Prostate gland (tissue), 2 donors: ENCODE data around the gene SPATA3. TPM values are rescaled to one million over a fixed set of nuclear protein-coding genes. Genes with fewer than 3 reads are reported as not detected.

Source experiments
- DNase-seq: peaks from one replicate; pipeline ENCODE4 v3.0.0-alpha.2; 2019; ENCODE audit warnings: low spot score
- H3K27ac ChIP-seq, 2 donors: fragments of 200-600 bp; sonication (generic); 2 replicates each; pipeline ENCODE4 v1.5.1; 2017 to 2019
- H3K27me3 ChIP-seq: fragments of 200-600 bp; sonication (generic); replicated peaks from 2 replicates; pipeline ENCODE4 v1.5.1; 2019; ENCODE audit not compliant: insufficient read depth
- H3K36me3 ChIP-seq, 2 donors: fragments of 200-600 bp; sonication (generic); 1 replicate in 1 of 2; 2 replicates in 1 of 2; pipeline versions ENCODE4 v1.5.1 to v1.8.1; 2017 to 2019
- H3K4me1 ChIP-seq: fragments of 200-600 bp; sonication (generic); replicated peaks from 2 replicates; pipeline ENCODE4 v1.5.1; 2019
- H3K4me3 ChIP-seq, 2 donors: fragments of 200-600 bp; sonication (generic); 2 replicates each; pipeline ENCODE4 v1.5.1; 2017 to 2019
- H3K9me3 ChIP-seq: fragments of 200-600 bp; sonication (generic); 2 replicates; pipeline ENCODE4 v1.5.1; 2017
- CTCF ChIP-seq, 4 experiments: fragments of 200-600 bp in 2 of 4; fragments of 450-650 bp in 2 of 4; sonication (generic) in 2 of 4; IDR thresholded peaks; 1 replicate in 3 of 4; 2 replicates in 1 of 4; pipeline ENCODE4 v1.5.1; 2016 to 2019; ENCODE audit warnings: antibody characterized with exemption in 4 of 4, mild to moderate bottlenecking in 2 of 4, moderate library complexity in 2 of 4
- POLR2A ChIP-seq: fragments of 450-650 bp; IDR thresholded peaks from one replicate; pipeline ENCODE4 v1.6.1; 2016; ENCODE audit warnings: antibody characterized with exemption, mild to moderate bottlenecking
- POLR2AphosphoS5 ChIP-seq: sonication (generic); formaldehyde crosslinking; IDR thresholded peaks from one replicate; pipeline ENCODE4 v1.6.1; 2017; ENCODE audit warnings: antibody characterized with exemption
- WGBS: methylation state at CpG from one replicate; pipeline ENCODE4 v1.1.5; 2018; 5-methylcytosine and 5-hydroxymethylcytosine counted together
- intact Hi-C: fragments of 100-400 bp; cut with DNase I; formaldehyde crosslinking; loops from one replicate; pipeline ENCODE4 v1.14.2; 2022
- total RNA-seq, 2 donors: library from RNA; depleted of rRNA; stranded (reverse); fragments of >200 nt; gene quantifications; one replicate each; pipeline ENCODE4 v1.1.0, GENCODE V29; 2016

The SPATA3 gene
- total RNA-seq, 2 donors from 2014 or later, result 1.8 TPM; not detected in 1

- H3K4me3 ChIP-seq, result no peak overlapping the region
- H3K27ac ChIP-seq, result no peak overlapping the region
- no peaks in the 10 kb centered on the region for H3K4me1 ChIP-seq
- WGBS, result 69% methylated on average over 12 of the region's 12 CpGs
- intact Hi-C loops, result no loop called here
- no peaks in the 10 kb centered on the region for H3K36me3 ChIP-seq
- H3K27me3 ChIP-seq, result no peaks in the 10 kb centered on the region
- no peaks in the 10 kb centered on the region for H3K9me3 ChIP-seq
- no peak for DNase-seq
- TF ChIP-seq CTCF (IDR thresholded peaks at IDR 0.05) (no peak), POLR2AphosphoS5 (no peak)
Observed at GRCh38 chr2:231036578-231037106, 40.7 kb downstream of the SPATA3 start.

GRCh38 chr2:231037202-231037730, 41.3 kb downstream of the SPATA3 start, which contains the start of gene C2orf72:
Gene C2orf72, plus strand, starts transcription at chr2:231037523. Its CDS starts 43 bp downstream, at chr2:231037566.
- Histone ChIP-seq H3K9me3 (no peaks in the 10 kb centered on the region), H3K27me3 (no peaks in the 10 kb centered on the region), H3K36me3 (no peaks in the 10 kb centered on the region), H3K4me1 (no peaks in the 10 kb centered on the region), H3K27ac (no peak within 1 kb of the TSS), H3K4me3 (peak within 1 kb of the TSS; percentile 25 to 37)
- TF ChIP-seq POLR2A (no peak), CTCF (IDR thresholded peaks at IDR 0.05) (no peak), POLR2AphosphoS5 (no peak)
- DNase-seq, result no peak
- intact Hi-C loops, result no loop called here
- WGBS, result 3% methylated on average over 26 of the region's 61 CpGs

DNA sequence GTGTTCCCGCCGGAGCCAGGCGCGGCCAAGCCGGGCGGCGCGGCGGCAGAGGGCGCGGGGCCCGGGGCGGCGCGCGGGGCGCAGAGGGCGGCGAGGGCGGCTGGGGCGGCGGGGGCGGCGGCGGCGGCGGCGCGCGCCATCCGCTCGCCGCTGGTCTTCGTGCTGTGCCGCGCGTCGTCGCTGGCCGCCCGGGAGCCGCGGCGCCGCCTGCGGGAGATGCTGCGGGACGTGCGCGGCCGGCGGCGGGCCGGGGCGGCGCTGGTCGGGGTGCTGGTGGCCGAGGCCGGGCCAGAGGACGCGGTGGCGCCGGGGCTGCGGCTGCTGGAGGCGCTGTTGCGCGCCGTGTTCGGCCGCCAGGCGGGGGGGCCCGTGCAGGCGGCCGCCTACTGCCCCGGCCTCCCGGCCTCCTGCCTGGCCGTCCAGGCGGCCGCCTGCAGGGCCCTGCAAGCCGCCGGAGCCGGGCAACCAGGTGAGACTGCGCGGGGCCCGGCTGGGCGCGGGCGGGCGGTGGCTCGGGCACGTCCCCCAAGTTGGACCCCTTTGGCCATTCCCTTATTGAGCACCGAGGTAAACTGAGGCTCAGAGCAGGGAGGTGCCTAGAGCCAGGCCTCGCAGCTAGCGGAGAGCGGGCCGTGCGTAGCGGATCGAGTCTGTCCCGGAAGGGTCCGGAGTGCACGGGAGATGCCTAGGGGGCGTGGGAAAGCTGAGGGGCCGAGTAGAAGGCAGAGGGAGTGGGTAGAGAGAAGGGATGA, 42.0 kb downstream of the SPATA3 start:
- Histone ChIP-seq H3K27ac (no peak overlapping the region), H3K4me3 (peak overlapping the region; percentile 25 to 37), H3K27me3 (no peaks in the 10 kb centered on the region), H3K9me3 (no peaks in the 10 kb centered on the region), H3K36me3 (no peaks in the 10 kb centered on the region), H3K4me1 (no peaks in the 10 kb centered on the region)
- peak; percentile 19 for DNase-seq
- WGBS, result under 1% methylated on average over 78 of the region's 104 CpGs
- TF ChIP-seq CTCF (IDR thresholded peaks at IDR 0.05) (no peak), POLR2A (no peak), POLR2AphosphoS5 (no peak)
- intact Hi-C loops, result no loop called here

GRCh38 chr2:231038483-231039293, 42.8 kb downstream of the SPATA3 start:
- Histone ChIP-seq H3K4me3 (peak overlapping the region; percentile 25 to 37), H3K27me3 (no peaks in the 10 kb centered on the region), H3K9me3 (no peaks in the 10 kb centered on the region), H3K4me1 (no peaks in the 10 kb centered on the region), H3K27ac (no peak overlapping the region), H3K36me3 (no peaks in the 10 kb centered on the region)
- TF ChIP-seq CTCF (IDR thresholded peaks at IDR 0.05) (no peak), POLR2AphosphoS5 (no peak), POLR2A (no peak)
- DNase-seq, result no peak
- intact Hi-C loops, result no loop called here
- 26% methylated on average over 21 of the region's 21 CpGs for WGBS
